ENCODE data around the gene ABHD17A. TPM values are rescaled to one million over a fixed set of nuclear protein-coding genes. Genes with fewer than 3 reads are reported as not detected.
A peak's percentile ranks its signal among the peaks of the same experiment; 100 is the strongest.

Gene ABHD17A
- total and polyA plus RNA-seq, 2 of the 8 experiments (the other 6 are each of a cell fraction or from before 2014, with no cell fraction given), result 41.2 to 87.4 TPM

- Histone ChIP-seq H3K56ac (replicated peaks; ENCODE audit: insufficient read length, low read depth, low read length) (no peak overlapping the region), H3K4me2 (ENCODE audit: insufficient read depth in 1 of 2, low read depth in 2 of 2, low read length in 2 of 2) (no peak overlapping the region), H3K27me3 (replicated peaks in 1 of 4; ENCODE audit: control insufficient read depth in 3 of 4, extremely low read depth in 1 of 4, insufficient read depth in 3 of 4, low read length in 3 of 4) (no peaks in the 10 kb centered on the region), H3K23me2 (ENCODE audit: low read depth, low read length) (no peaks in the 10 kb centered on the region), H2BK120ac (replicated peaks; ENCODE audit: low read depth, low read length) (no peak overlapping the region), H3K4ac (replicated peaks; ENCODE audit: insufficient read length, low read depth, low read length) (no peak overlapping the region), H3K79me1 (ENCODE audit: low read depth, low read length) (peaks cover 30% of the 10 kb centered on the region), H4K20me1 (replicated peaks in 1 of 2; ENCODE audit: control insufficient read depth in 1 of 2, insufficient read depth in 2 of 2, low read length in 2 of 2) (peaks cover 19 to 36% of the 10 kb centered on the region in 2 experiments), H3K79me2 (ENCODE audit: control insufficient read depth in 1 of 2, insufficient read depth in 2 of 2, low read length in 2 of 2) (peaks cover 3 to 75% of the 10 kb centered on the region in 2 experiments; a peak in 3 of 4 replicates), H2BK15ac (ENCODE audit: low read length) (no peak overlapping the region), H2AFZ (ENCODE audit: low read length) (no peak overlapping the region), H3K4me3 (ENCODE audit: extremely low read depth in 1 of 4, insufficient read depth in 2 of 4, low read depth in 3 of 4, low read length in 4 of 4) (no peak overlapping the region), H3K4me1 (replicated peaks in 1 of 4; ENCODE audit: control insufficient read depth in 3 of 4, insufficient read depth in 4 of 4, low read length in 3 of 4) (0 out of 7 replicates have a peak, but pooled peaks cover 0 to 2% (median 0%) of the 10 kb centered on the region in 4 experiments), H3K27ac (ENCODE audit: low read depth, low read length) (no peak overlapping the region), H4K8ac (ENCODE audit: extremely low read depth, insufficient read depth, low read length) (peak overlapping the region; percentile 84; the same call in 1 of the 2 replicates), H3K36me3 (ENCODE audit: control insufficient read depth in 2 of 4, insufficient read depth in 4 of 4, low read length in 3 of 4) (no peaks in the 10 kb centered on the region), H2BK5ac (ENCODE audit: low read depth, low read length) (no peak overlapping the region; the same call in 1 of the 2 replicates), H2AK5ac (ENCODE audit: low read depth, low read length) (no peak overlapping the region), H4K5ac (ENCODE audit: insufficient read length, low read depth, low read length) (no peak overlapping the region), H3K23ac (ENCODE audit: insufficient read length) (no peak overlapping the region), H3K14ac (ENCODE audit: insufficient read length) (no peak overlapping the region), H4K91ac (replicated peaks; ENCODE audit: insufficient read length, low read length) (no peak overlapping the region), H2BK12ac (ENCODE audit: low read depth, low read length) (no peak overlapping the region), H3K9me3 (ENCODE audit: insufficient read depth in 2 of 2, low read depth in 1 of 2, low read length in 1 of 2) (no peaks in the 10 kb centered on the region), H2BK20ac (ENCODE audit: low read length) (no peak overlapping the region), H3K9ac (replicated peaks in 1 of 4; ENCODE audit: extremely low read depth in 1 of 4, low read depth in 3 of 4, low read length in 3 of 4) (no peak overlapping the region), H3K18ac (ENCODE audit: extremely low read depth, low read length) (no peak overlapping the region)
- POLR2A ChIA-PET (ENCODE audit: partially characterized antibody), result interaction anchor here (1.0 to 1.5 kb wide), 2 partner anchors 12 to 13 kb away, joined by 4 read pairs; no protein-coding TSS in a partner anchor
- TF ChIP-seq SIX5 (IDR thresholded peaks at IDR 0.05; ENCODE audit: low read depth, low read length), result no peak
- DNase-seq (ENCODE audit: low read depth in 1 of 2, low spot score in 2 of 2), result no peak
- CTCF ChIA-PET (ENCODE audit: partially characterized antibody), result interaction anchor here (1.1 to 14.9 kb wide), 6 partner anchors 9 to 204 kb away, joined by 3 to 228 read pairs (median 18); partner anchors contain the start of gene REXO1
- WGBS, 2 experiments (ENCODE audit: extremely low coverage in 1 of 2, insufficient coverage in 1 of 2, insufficient read length in 1 of 2, insufficient replicate concordance in 2 of 2, low coverage in 1 of 2, low lambda C conversion rate in 2 of 2, missing lambda C conversion rate in 1 of 2), result 93% methylated on average over 24 of the region's 25 CpGs; no CpG with 5 or more reads in 1 of the 2 experiments
- FAIRE-seq, result no peak
Measured at GRCh38 chr19:1839658-1840540, 45.4 kb downstream of the ABHD17A start.
